Esophagus squamous epithelium (tissue), 4 donors: Measurements from ENCODE around the gene DAPK1.

Experiments
- POLR2A ChIP-seq, 4 donors: fragments of 450-650 bp; IDR thresholded peaks; one replicate each; pipeline ENCODE4 v1.6.1; 2017; ENCODE audit warnings: antibody characterized with exemption in 4 of 4, mild to moderate bottlenecking in 4 of 4, moderate library complexity in 3 of 4
- TF ChIP-seq, protein P1 (sequence below), 6 experiments: fragments of 450-650 bp in 4 of 6; fragments of 200-600 bp in 2 of 6; sonication (generic) in 2 of 6; IDR thresholded peaks; one replicate each; pipeline ENCODE4 v1.5.1; 2016 to 2019; ENCODE audit warnings: antibody characterized with exemption in 6 of 6, mild to moderate bottlenecking in 4 of 6, moderate library complexity in 4 of 6

DNA sequence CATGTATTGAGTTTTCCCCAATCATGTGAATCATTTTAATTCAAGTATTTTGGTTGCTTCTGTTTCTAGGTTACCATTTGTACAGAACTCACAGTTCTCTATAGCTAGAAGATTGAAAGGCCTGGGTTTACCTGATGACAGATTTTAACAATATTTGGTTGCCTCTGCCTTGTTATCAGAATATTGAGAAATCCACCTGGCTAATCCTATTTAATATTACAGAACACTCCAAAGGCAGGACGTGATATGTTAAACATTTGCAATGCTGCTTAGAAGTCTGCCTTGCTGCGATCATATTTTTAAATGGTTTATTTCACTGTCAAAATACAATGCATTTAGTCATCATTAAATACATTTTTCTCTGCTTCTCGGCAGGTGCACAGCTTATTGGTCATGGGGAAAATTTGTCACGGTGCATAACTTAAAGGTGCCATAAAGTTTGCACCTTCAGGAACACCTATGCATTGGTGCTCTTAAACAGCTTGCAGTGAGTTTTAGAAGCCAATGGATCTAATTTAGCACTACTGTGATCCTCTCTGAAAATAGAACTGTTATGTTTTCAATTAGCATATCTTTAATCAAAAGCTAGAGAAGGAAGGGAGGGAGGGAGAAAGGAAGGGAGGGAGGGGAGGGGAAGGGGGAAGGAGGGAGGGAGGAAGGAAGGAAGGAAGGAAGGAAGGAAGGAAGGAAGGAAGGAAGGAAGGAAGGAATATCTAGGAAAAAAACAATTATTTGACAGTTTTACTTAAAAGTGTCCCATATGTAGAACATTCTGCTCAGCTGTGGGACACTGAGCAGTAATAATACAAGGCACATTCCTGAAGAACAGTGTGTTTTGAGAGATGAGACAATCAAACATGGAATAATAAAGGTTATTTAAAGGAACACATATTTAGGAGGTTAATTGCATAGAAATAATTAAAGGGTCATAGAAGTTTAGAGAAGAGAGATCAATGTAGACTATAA, 15.5 kb upstream of the DAPK1 start:
- TF ChIP-seq, protein P1, sequence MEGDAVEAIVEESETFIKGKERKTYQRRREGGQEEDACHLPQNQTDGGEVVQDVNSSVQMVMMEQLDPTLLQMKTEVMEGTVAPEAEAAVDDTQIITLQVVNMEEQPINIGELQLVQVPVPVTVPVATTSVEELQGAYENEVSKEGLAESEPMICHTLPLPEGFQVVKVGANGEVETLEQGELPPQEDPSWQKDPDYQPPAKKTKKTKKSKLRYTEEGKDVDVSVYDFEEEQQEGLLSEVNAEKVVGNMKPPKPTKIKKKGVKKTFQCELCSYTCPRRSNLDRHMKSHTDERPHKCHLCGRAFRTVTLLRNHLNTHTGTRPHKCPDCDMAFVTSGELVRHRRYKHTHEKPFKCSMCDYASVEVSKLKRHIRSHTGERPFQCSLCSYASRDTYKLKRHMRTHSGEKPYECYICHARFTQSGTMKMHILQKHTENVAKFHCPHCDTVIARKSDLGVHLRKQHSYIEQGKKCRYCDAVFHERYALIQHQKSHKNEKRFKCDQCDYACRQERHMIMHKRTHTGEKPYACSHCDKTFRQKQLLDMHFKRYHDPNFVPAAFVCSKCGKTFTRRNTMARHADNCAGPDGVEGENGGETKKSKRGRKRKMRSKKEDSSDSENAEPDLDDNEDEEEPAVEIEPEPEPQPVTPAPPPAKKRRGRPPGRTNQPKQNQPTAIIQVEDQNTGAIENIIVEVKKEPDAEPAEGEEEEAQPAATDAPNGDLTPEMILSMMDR (IDR thresholded peaks at IDR 0.05) = no peak
- TF ChIP-seq POLR2A (IDR thresholded peaks at IDR 0.05) = no peak
